C4-2B (cell line): ENCODE results near the gene MELK.

ENCODE experiments used
- CTCF ChIP-seq: fragments of 450-650 bp; conservative IDR thresholded peaks from 2 replicates; pipeline ENCODE4 v1.5.1; 2017; ENCODE audit warnings: mild to moderate bottlenecking
- ZFX ChIP-seq: fragments of 450-650 bp; IDR thresholded peaks from 2 replicates; pipeline ENCODE4 v1.6.1; 2017

DNA sequence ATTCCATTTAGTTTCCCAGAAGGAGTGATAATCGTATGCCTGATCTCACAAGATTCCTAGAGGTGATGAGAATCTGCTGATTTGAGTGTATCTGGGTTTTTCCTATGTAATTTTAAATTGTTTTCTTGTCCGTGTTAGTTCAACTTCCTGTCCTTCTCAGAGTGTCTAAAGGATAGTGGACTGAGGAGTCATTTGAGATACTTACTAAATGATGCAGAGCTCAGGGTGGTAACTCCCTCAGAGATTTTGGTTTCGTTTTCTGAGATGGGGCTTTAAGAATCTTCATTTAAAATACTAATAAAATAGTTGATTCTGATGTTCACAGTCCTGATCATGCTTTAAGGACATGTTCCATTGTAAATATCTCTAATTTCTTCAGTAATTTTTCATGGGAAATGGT lies 30.3 kb downstream of the MELK start:
- TF ChIP-seq CTCF, result no peak
- no peak for TF ChIP-seq ZFX
